ENCODE results near the gene KICS2.

The KICS2 gene

GRCh38 chr12:64189530-64189929 is 32.6 kb downstream of the KICS2 start:
- no peak for DNase-seq (ENCODE audit: low spot score)
- TF ChIP-seq CTCF (IDR thresholded peaks at IDR 0.05) = no peak
- H3K4me3 ChIP-seq = no peak overlapping the region
- H3K27ac ChIP-seq = no peak overlapping the region

- no peak overlapping the region for H3K4me3 ChIP-seq
- no peak overlapping the region for H3K27ac ChIP-seq
- DNase-seq (ENCODE audit: low spot score) = no peak
- no peak for TF ChIP-seq CTCF (IDR thresholded peaks at IDR 0.05)
Measured at GRCh38 chr12:64187794-64188193, 34.3 kb downstream of the KICS2 start.

GRCh38 chr12:64187370-64187769 is 34.7 kb downstream of the KICS2 start:
- DNase-seq (ENCODE audit: low spot score) = no peak
- H3K27ac ChIP-seq = no peak overlapping the region
- TF ChIP-seq CTCF (IDR thresholded peaks at IDR 0.05) = no peak
- no peak overlapping the region for H3K4me3 ChIP-seq

GRCh38 chr12:64186789-64187188 is 35.3 kb downstream of the KICS2 start:
- Histone ChIP-seq H3K27ac (no peak overlapping the region), H3K4me3 (no peak overlapping the region)
- no peak for TF ChIP-seq CTCF (IDR thresholded peaks at IDR 0.05)
- DNase-seq (ENCODE audit: low spot score) = no peak

- Histone ChIP-seq H3K4me3 (no peak overlapping the region), H3K27ac (no peak overlapping the region)
- TF ChIP-seq CTCF (IDR thresholded peaks at IDR 0.05) = no peak
- no peak for DNase-seq (ENCODE audit: low spot score)
Measured at GRCh38 chr12:64184216-64184615, 37.9 kb downstream of the KICS2 start.

GRCh38 chr12:64181430-64182291 is 40.4 kb downstream of the KICS2 start:
- peak overlapping the region; percentile 43 to 74 for H3K27ac ChIP-seq
- H3K4me3 ChIP-seq = peak overlapping the region; percentile 47
- DNase-seq (ENCODE audit: low spot score) = no peak

More at GRCh38 chr12:64181430-64182291, 40.4 kb downstream of the KICS2 start:
- no peak for TF ChIP-seq CTCF (IDR thresholded peaks at IDR 0.05)

Measured in coronary artery (tissue), 2 donors.